Right ventricle myocardium inferior (tissue), 1 donor: ENCODE results near the gene KCTD15. TPM values are rescaled to one million over a fixed set of nuclear protein-coding genes. Genes with fewer than 3 reads are reported as not detected.
A peak's percentile ranks its signal among the peaks of the same experiment; 100 is the strongest.
"Not testable (repeated sequence)": the region's sequence is repeated elsewhere in the genome, so short reads cannot be mapped to it uniquely, and the experiment has no call there.

Source experiments
- ATAC-seq: fragments of 200-7000 bp; cut with Tn5 transposase; one replicate; pipeline ENCODE4 v1.9.1; 2020; ENCODE audit warnings: mild to moderate bottlenecking, moderate library complexity
- DNase-seq: peaks from one replicate; pipeline ENCODE4 v3.0.0; 2021; ENCODE audit errors: missing footprints
- intact Hi-C: fragments of 100-400 bp; cut with DNase I; formaldehyde crosslinking; loops from one replicate; pipeline ENCODE4 v1.11.0; 2022
- total RNA-seq: library from RNA; stranded (reverse); fragmentation: NEBNext Ultra II Directional; extraction: Animal tissue kit (Norgen Biotek cat#: 25700); gene quantifications from one replicate; pipeline ENCODE4 v1.2.1, GENCODE V29; 2021
- donor health status: DM: no; HTN: yes; CAD: no; lungs with severe emphysema.

Gene KCTD15
- total RNA-seq, 1 donor from 2014 or later, result 10.1 TPM

DNA sequence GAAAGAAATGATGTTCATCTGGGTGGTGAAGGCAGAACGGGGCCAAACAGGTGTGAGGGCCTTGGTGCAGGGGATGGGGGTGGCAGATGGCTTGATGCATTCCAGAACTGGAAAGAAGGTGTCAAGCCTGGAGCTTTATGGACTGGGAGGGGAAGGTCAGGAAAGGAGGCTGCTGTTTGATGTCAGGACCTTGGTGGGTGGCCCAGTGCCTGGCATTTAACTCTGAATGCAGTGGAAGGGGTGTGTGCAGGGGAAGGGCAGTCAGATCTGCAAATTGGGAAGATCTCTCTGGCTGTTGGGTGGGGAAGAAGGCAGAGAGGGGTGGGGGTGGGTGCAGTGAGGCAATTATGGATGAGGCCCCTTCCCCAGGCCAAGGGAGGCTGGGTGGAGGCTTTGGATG, 11.7 kb downstream of the KCTD15 start:
- intact Hi-C loops, result no loop called here
- no peak for DNase-seq
- ATAC-seq, result no peak

DNA sequence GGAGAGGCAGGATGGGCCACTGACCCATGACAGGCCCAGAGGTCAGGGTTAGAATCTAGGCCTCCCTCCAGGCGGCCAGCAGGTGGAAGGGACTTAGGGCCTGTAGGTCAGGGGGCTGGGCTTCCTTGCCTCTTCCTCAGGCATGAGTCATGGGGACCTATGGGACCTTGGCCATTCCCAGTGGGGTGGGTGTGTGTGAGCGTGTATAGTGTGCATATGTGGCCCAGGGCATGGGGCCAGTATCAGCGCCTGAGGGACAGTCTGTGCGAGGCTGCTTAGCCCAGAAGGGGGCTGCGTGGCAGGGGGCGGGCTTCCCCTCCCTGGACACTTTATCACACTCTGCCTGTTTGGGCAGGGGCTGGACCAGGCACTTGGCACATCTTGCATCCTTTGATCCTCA, 13.3 kb downstream of the KCTD15 start:
- intact Hi-C loops, result no loop called here
- ATAC-seq (no peak), DNase-seq (no peak)

DNA sequence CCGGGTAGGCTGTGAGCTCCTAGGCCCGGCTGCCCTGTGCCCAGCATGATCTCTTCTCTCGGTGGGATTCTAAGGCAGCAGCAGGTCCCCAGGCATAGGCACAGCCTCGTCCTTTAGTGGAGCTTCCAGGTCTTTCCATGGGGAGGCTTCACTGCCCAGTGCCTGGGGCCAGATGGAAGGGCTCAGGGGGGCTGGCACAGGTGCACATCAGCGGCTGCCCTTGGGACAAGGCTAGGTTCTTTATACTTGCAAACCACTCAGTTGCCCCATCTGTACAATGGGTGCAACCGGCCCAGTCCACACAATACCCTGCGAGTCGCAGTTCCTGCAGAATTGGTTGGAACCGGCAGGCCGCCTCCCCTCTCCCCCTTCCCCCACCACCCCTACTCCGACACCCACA, 14.2 kb downstream of the KCTD15 start:
- intact Hi-C loops, result no loop called here
- ATAC-seq, result no peak
- no peak for DNase-seq

DNA sequence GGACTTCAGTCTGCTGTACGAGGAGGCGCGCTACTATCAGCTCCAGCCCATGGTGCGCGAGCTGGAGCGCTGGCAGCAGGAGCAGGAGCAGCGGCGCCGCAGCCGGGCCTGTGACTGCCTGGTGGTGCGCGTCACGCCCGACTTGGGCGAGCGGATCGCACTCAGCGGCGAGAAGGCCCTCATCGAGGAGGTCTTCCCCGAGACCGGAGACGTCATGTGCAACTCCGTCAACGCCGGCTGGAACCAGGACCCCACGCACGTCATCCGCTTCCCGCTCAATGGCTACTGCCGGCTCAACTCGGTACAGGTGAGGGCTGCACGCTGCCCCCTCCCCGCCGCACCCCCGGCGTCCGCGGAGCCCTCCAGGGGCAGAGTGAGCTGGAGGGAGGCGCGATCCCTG, 14.6 kb downstream of the KCTD15 start:
- no peak for DNase-seq
- intact Hi-C loops, result no loop called here
- ATAC-seq, result no peak

DNA sequence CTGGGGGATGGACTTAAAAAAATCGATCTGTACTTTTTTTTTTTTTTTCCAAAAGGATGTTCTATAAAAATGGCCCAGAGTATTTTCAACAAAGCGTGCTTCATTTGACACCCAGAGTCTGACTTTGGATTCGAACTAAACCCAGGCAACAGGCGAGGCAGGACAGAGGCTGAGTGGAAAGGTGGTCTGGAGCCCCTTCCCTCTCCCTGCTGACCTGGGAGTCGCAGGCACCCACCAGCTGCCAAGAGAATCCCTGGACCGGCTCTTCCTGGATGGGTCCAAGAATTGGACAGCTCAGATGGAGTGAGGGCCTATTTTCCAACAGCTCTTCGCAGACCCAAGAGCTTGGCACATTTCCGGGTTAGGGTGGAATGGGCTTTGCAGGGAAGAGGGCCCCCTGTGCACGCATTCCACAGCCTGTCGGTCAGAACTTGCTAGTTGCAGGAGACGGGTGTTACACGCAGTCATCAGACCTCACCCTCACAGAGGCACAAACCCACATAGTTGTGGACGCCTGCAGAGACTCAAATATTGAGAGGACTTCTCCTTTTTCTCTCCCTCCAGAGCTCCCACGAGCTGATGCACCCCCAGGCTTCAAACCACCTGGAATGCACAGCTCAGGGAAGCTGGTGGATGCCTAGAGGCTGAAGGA, 15.2 kb downstream of the KCTD15 start:
- DNase-seq (no peak), ATAC-seq (no peak)
- intact Hi-C loops, result no loop called here

DNA sequence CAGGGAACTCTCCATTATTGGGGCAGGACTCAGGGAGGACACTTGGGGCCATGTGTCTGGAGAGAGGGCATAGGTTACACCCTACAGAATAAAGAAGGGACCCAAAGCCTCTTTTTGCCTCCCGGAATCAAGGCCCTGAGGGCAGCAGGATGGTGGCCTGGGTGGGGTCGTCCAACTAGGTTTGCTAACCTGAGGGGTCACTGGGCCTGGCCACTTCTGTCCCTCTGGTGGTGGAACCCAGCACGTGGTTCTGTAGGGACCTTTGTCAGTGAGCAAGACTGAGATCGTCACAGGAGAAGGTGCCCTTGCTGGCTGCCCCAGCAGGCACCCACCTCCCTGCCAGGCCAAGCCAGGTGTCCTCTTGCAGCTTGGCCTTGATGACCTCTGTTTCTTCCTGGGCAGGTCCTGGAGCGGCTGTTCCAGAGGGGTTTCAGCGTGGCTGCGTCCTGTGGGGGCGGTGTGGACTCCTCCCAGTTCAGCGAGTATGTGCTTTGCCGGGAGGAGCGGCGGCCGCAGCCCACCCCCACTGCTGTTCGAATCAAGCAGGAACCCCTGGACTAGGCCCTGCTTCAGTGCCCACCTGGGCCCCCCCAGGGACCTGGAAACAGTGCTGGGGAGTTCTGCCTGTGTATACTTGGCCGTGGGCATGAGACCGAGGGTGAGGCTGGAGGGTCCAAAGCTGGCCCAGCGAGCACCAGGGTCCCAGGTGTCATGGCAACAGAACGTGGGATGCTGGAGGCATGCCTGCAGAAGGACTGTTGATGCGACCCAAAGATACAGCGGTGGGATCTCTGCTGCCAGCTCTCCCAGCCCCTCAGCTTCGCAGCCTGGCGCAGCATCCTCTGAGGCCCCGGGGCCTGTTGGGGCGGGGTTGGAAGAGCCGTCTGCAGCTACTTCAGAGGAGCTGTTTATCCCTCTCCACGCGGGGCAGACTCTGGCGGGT, 16.0 kb downstream of the KCTD15 start:
- intact Hi-C loops, result no loop called here

DNA sequence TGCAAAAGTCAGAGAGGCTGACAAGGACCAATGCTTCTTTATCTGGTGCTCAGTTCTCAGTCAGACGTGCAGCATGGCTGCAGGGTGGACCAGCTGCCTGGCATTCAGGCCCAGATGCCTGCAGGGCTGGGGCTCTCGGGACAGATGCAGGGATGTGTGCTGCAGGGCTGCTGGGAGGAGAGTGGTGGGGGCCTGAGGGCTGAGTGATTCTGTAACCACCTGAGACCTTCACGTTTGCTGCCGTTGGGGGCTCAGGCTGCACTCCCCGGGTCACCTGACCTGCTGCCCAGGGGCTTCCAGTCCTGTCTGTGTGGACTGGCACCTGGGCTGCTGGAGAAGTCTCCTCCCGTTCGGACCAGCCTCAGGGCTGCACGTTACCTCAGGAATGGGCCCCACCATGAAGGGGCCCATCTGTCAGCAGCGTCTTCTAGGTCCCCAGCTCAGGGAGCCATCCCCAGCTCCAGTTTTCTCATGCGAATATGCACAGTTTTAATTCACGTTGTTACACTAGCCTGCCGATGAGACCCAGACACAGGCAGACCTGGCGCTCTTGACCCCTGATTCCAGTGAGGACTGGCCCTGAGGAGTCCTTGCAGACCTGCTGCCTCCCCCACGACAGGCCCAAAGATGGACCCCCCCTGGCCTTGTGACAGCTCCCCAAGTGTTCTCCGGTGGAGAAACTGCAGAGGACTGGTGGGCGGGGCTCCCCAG, 16.9 kb downstream of the KCTD15 start:
- DNase-seq, result no peak
- no peak for ATAC-seq
- intact Hi-C loops, result loop anchor here (2.0 kb wide), 1 partner anchor 15 kb away; no protein-coding TSS in a partner anchor

More for the DNA sequence above, 16.0 kb downstream of the KCTD15 start:
- DNase-seq (no peak), ATAC-seq (no peak)

DNA sequence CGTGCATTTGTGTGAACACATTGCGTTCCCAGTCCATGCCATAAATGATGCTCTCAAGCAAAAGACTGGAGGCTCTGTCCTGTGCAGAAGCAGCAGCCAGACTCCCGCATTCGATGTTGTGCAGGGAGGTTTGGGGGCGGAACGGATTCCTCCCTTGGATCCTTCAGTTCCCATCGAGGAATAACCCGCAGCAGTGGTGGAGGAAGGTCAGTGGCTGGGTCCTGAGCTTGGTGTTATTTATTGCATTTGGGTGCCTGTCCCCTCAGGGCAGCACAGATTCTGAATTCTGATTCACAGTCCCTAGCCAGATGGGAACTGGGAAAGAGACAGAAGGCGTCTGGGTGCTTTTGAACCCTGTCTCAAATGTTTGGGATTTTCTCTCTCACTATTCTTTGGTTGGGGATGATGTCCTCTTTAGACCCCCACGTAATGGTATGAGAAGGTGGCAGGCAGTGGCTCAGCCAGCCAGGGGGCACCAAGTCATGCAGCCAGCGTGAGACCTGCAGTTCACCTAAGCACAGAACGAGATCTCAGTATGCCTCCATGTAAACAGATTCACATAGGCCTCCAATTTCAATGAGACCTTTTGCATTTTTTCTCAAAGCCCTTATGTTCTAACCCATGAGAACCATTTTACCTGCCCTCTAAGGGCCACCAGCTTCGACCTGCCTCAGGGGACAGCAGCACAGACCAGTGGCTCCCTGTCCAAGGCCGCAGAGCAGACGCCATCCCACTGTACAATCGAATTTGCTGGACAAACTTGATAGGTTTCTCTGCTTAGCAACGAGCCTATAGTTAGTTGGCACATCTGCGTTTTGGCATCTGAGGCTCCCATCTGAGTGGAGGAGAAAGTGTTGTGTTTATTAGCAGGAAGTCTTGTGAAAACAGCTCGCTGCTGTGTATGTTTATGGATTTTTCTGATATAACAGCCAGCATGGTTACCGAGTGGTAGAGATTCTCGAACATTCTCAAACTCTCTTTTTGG, 17.8 kb downstream of the KCTD15 start:
- DNase-seq (no peak), ATAC-seq (no peak)
- intact Hi-C loops, result loop anchor here (2.0 to 5.0 kb wide), 2 partner anchors 16 to 93 kb away; no protein-coding TSS in a partner anchor

DNA sequence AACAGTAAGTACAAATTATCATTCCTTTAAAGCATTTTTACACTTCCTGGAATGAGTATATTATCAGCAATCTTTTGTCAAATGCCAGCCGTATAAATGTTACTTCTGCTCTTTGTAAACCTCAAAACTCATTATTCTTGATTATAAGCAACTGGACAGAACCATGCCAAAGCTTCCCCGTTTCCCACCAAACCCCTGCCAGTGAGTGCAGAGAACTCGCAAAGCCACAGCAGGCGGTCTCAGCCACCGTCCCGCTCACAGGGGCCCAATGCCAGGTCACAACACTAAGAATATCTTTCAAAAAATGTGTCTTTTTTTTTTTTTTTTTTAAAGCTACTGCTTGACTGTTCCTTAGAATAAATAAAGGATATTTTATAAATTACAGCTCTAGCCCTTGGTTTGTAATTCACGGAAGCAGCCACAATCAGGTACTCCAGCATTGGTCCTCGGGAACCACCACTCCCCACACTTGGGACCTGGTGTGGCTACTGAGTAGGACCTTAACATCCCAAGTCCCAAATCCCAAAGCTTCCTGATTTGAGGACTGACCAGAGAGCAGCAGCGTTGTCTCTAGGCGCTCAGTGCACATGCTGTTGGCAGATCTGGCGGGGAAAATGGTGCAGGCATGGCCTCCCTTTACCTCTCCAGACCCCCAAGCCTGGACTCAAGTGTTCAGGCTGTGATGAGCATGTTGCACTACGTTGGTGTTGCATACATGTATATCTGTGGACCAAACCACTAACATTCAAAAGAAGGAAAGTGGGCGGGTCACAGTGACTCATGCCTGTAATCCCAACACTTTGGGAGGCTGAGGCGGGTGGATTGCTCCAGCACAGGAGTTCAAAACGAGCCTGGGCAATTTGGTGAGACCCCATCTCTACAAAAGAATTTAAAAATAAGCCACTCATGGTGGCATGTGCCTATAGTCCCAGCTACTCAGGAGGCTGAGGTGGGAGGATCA, 19.0 kb downstream of the KCTD15 start:
- ATAC-seq (no peak), DNase-seq (no peak)
- intact Hi-C loops, result loop anchor here (2.0 to 5.0 kb wide), 2 partner anchors 17 to 92 kb away; no protein-coding TSS in a partner anchor

DNA sequence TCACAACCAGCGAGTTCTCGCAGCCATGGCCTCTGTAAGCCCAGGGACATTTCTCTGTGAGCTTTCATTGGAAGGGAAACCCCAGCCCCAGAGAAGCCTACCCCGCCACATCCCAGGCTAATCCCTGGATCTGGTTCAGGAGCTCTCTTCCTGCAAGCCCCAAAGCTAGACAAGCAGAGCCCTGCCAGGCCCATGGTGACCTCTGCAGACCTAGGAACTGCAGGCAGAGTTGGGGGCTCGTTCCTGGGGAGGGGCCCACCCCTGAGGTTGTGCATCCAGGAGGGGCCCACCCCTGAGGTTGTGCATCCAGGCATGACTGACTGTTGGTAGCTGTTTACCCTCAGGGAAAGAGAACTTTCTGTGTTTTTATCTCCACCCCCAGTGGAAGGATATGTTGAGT, 21.7 kb downstream of the KCTD15 start:
- DNase-seq (peak; percentile 64), ATAC-seq (no peak)
- intact Hi-C loops, result loop anchor here (5.0 kb wide), 1 partner anchor 89 kb away; no protein-coding TSS in a partner anchor

DNA sequence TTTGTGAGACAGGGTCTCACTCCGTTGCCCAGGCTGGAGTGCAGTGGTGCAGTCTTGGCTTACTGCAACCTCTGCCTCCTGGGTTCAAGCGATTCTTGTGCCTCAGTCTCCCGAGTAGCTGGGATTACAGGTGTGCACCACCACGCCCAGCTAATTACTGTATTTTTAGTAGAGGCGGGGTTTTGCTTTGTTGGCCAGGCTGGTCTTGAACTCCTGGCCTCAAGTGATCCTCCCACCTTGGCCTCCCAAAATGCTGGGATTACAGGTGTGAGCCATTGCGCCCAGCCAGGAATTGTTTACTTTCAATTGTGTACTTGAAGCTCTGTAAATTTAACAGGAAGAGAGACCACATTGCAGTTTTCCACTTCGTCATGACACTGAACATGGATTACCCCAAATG, 22.4 kb downstream of the KCTD15 start:
- not testable (repeated sequence) for DNase-seq, ATAC-seq
- intact Hi-C loops, result loop anchor here (5.0 kb wide), 1 partner anchor 88 kb away; no protein-coding TSS in a partner anchor

DNA sequence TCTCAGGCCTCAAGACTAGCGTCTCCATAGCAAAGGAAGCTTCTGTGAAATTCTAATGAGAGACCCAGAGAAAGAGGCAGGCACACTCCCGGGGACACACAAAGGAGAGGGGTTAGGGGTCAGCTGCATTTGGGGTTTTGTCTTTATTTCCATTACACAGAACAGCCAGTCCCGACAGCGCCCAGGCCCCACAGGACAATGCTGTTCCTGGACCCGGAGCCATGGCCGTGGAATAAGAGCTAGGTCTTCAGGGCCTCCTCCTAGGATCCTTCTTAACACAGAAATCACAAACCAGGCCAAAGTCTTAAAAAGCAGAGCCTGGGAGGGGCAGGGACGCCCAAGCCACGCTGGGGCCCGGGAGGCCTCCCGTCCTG, 22.8 kb downstream of the KCTD15 start:
- intact Hi-C loops, result loop anchor here (5.0 kb wide), 1 partner anchor 88 kb away; no protein-coding TSS in a partner anchor

DNA sequence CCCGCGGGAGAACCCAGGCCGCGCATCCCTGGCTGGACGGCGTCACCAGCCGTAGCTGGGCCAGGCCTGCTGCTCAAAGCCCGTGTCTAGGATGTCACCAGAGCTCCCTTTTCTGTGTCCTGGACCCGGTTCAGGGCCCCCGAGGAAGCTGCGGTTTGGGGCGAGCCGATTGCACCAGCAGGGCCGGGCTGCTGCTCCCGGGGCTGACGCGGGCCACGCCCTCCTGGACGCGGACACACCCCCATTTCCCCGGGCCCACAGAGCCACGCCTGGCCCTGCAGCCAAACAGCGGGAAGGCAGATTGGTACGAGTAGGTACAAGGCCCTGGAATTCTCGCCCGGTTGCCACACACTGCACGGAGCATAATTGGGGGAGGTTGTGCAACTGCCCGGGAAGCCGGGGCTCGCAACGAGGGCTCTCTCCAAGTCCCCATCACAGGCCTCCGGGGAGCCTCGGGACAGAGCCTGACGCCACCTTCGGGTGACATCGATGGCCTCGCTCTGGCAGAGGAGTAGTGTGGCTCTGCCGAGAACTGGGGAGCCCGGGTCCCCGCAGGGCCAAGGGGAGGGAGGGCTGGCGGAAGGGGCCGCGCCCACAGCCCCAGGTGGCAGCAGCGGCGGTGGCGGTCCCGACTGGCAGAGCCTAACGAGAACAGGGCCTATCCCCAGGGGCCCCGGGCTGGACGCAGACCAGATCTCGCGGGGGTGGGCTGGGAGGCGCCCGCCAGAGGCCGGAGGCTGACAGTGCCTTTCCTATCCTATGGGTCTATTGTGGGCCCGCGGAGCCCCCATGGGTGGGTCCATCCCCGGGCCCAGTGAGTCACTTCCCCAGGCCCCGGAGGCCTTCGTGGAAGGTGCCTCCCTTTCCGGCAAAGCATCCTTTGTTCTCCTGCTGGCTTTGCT, 23.5 kb downstream of the KCTD15 start:
- intact Hi-C loops, result loop anchor here (5.0 kb wide), 2 partner anchors 47 to 87 kb away; no protein-coding TSS in a partner anchor
- peak; percentile 93 for DNase-seq
- ATAC-seq, result peak; percentile 88

More for the DNA sequence above, 22.8 kb downstream of the KCTD15 start:
- no peak for DNase-seq
- peak; percentile 2 for ATAC-seq

DNA sequence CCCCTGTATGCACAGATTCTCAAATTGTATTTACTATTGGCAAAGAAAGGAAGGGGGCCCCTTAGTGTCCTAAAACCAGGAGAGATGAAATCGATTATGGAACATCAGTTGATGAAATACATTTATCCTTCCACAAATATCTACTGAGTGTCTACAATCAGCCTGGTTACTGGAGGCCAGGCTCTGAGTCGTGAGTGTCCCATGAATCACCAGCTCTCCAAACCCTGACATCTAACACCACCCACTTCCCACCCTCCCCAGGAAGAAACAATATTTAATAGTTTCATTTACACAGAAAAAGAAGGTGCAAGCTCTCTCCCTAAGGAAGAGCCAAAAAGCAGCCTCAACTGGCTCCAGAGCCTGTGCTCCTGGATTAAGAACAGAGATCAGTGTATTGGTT, 25.2 kb downstream of the KCTD15 start:
- intact Hi-C loops, result loop anchor here (5.0 kb wide), 1 partner anchor 45 kb away; no protein-coding TSS in a partner anchor
- DNase-seq (no peak), ATAC-seq (no peak)

DNA sequence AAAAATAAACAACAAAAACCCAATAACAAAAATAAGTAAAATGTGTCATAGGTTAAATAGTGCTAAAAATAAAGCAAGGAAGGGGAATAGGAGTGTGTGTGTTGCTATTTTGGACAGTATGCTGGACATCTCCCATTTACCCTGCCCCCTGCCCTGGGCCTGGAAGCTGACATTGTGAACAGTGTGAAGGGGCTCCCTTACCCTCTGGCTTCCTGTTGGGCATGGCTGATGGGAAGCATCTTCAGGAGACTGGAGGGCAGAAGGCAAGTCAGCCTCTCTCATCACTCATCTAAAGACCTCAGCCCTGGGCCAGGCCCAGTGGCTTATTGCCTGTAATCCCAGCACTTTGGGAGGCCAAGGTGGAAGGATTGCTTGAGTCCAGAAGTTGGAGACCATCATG, 26.7 kb downstream of the KCTD15 start:
- intact Hi-C loops, result loop anchor here (5.0 kb wide), 1 partner anchor 44 kb away; no protein-coding TSS in a partner anchor
- DNase-seq (no peak), ATAC-seq (no peak)

DNA sequence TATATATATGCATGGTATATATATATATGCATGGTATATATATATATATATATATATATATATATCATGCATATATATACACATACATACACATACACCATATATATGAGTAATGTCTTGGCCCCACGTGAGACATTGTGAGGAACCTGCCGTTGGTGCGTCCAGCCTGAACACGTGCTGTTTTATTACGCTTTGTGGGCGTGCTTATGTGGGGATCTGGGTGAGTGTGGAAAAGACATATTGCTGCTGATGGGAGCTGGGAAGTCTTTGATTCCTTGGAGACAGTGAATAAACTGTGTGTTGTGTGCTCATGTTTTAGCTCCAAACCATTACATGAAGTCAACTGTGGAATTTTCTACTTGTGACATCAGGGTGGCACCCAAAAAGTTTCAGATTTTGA, 28.9 kb downstream of the KCTD15 start:
- no peak for ATAC-seq
- DNase-seq, result no peak
- intact Hi-C loops, result no loop called here
